Neutrophil (primary cell): ENCODE results near the gene ASIC2.

Experiments used
- H3K27ac ChIP-seq: fragments of 200-600 bp; sonication (generic); 2 replicates; pipeline ENCODE4 v1.5.1; 2016; ENCODE audit warnings: mild to moderate bottlenecking, moderate library complexity
- H3K27me3 ChIP-seq: fragments of 200-600 bp; sonication (generic); 2 replicates; pipeline ENCODE4 v1.6.0; 2016; ENCODE audit warnings: mild to moderate bottlenecking
- H3K36me3 ChIP-seq: fragments of 200-600 bp; sonication (generic); 2 replicates; pipeline ENCODE4 v1.5.1; 2017
- H3K4me1 ChIP-seq, 2 experiments: fragments of 200-600 bp in 1 of 2; sonication (generic) in 1 of 2; 1 replicate in 1 of 2; 2 replicates in 1 of 2; pipeline versions ENCODE4 v1.5.1 to v1.6.1; 2013 to 2016; ENCODE audit warnings: low read depth in 1 of 2, low read length in 1 of 2, mild to moderate bottlenecking in 1 of 2, moderate library complexity in 1 of 2; ENCODE audit not compliant: control insufficient read depth in 1 of 2, insufficient read depth in 1 of 2
- H3K4me3 ChIP-seq, 2 experiments: fragments of 200-600 bp in 1 of 2; sonication (generic) in 1 of 2; 1 replicate in 1 of 2; 2 replicates in 1 of 2; pipeline ENCODE4 v1.5.1; 2013 to 2016; ENCODE audit warnings: low read depth in 1 of 2, low read length in 1 of 2, mild to moderate bottlenecking in 1 of 2, moderate library complexity in 1 of 2
- H3K9me3 ChIP-seq: fragments of 200-600 bp; sonication (generic); 2 replicates; pipeline ENCODE4 v1.5.1; 2016
- TF ChIP-seq, protein P1 (sequence below): fragments of 200-600 bp; sonication (generic); IDR thresholded peaks from 2 replicates; pipeline ENCODE4 v1.5.1; 2016; ENCODE audit warnings: antibody characterized with exemption

Gene ASIC2

GRCh38 chr17:33330877-33331276, 37.8 kb upstream of the ASIC2 start:
- Histone ChIP-seq H3K27me3 (peaks cover 5% of the 10 kb centered on the region), H3K9me3 (no peaks in the 10 kb centered on the region), H3K4me3 (no peak overlapping the region), H3K36me3 (no peaks in the 10 kb centered on the region), H3K27ac (no peak overlapping the region), H3K4me1 (no peaks in the 10 kb centered on the region)
- TF ChIP-seq, protein P1, sequence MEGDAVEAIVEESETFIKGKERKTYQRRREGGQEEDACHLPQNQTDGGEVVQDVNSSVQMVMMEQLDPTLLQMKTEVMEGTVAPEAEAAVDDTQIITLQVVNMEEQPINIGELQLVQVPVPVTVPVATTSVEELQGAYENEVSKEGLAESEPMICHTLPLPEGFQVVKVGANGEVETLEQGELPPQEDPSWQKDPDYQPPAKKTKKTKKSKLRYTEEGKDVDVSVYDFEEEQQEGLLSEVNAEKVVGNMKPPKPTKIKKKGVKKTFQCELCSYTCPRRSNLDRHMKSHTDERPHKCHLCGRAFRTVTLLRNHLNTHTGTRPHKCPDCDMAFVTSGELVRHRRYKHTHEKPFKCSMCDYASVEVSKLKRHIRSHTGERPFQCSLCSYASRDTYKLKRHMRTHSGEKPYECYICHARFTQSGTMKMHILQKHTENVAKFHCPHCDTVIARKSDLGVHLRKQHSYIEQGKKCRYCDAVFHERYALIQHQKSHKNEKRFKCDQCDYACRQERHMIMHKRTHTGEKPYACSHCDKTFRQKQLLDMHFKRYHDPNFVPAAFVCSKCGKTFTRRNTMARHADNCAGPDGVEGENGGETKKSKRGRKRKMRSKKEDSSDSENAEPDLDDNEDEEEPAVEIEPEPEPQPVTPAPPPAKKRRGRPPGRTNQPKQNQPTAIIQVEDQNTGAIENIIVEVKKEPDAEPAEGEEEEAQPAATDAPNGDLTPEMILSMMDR, result no peak

DNA sequence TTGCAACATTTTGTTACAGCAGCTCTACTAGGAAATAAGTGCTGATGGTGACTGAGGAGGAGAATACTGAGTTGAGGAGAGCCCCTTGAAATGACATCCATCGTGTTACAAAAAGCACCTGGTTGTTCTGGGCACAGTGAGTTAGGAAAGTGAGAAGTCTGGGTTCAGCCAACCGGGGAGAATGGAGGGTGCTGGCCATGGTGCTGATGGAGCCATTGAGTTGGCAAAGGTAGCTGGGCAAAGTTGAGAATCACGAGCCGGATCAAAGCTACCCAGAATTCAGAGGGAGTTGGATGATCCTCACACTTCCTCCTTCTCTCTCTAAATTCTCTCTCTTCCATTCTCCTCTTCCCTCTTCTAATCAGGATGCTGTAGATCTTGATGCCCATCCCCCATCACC, 35.0 kb upstream of the ASIC2 start:
- Histone ChIP-seq H3K27me3 (no peaks in the 10 kb centered on the region), H3K36me3 (no peaks in the 10 kb centered on the region), H3K27ac (no peak overlapping the region), H3K9me3 (no peaks in the 10 kb centered on the region), H3K4me3 (no peak overlapping the region), H3K4me1 (no peaks in the 10 kb centered on the region)
- TF ChIP-seq, protein P1, result no peak

- no peak overlapping the region for H3K27ac ChIP-seq
- no peaks in the 10 kb centered on the region for H3K27me3 ChIP-seq
- no peaks in the 10 kb centered on the region for H3K4me1 ChIP-seq
- H3K4me3 ChIP-seq, result no peak overlapping the region
- no peaks in the 10 kb centered on the region for H3K36me3 ChIP-seq
- TF ChIP-seq, protein P1, result no peak
- no peaks in the 10 kb centered on the region for H3K9me3 ChIP-seq
Observed at GRCh38 chr17:33324736-33325135, 31.6 kb upstream of the ASIC2 start.

GRCh38 chr17:33322063-33322462, 29.0 kb upstream of the ASIC2 start:
- Histone ChIP-seq H3K4me1 (no peaks in the 10 kb centered on the region), H3K27ac (no peak overlapping the region), H3K27me3 (peaks cover 7% of the 10 kb centered on the region), H3K36me3 (no peaks in the 10 kb centered on the region), H3K4me3 (no peak overlapping the region), H3K9me3 (no peaks in the 10 kb centered on the region)
- TF ChIP-seq, protein P1, result no peak

- no peak overlapping the region for H3K27ac ChIP-seq
- H3K9me3 ChIP-seq, result no peaks in the 10 kb centered on the region
Observed at GRCh38 chr17:33318241-33318640, 25.1 kb upstream of the ASIC2 start.

More at GRCh38 chr17:33318241-33318640, 25.1 kb upstream of the ASIC2 start:
- TF ChIP-seq, protein P1, result no peak
- Histone ChIP-seq H3K36me3 (no peaks in the 10 kb centered on the region), H3K4me1 (no peaks in the 10 kb centered on the region), H3K27me3 (peaks cover 15% of the 10 kb centered on the region), H3K4me3 (no peak overlapping the region)
